Measurements from ENCODE around the gene ALDH2. TPM values are rescaled to one million over a fixed set of nuclear protein-coding genes. Genes with fewer than 3 reads are reported as not detected.

Gene ALDH2
- total and polyA plus RNA-seq, 9 of the 15 experiments (the other 6 are each of a cell fraction or from before 2014, with no cell fraction given), result 1.9 to 22.5 (median 12.2) TPM

GRCh38 chr12:111812881-111813741, 46.4 kb downstream of the ALDH2 start (continued):
- TF ChIP-seq MYNN (IDR thresholded peaks at IDR 0.05) (0 out of 2 replicates have a peak, but pooled peaks have one; percentile 53), MYNN (CRISPR knock-in tag; IDR thresholded peaks at IDR 0.05) (no peak), SMAD1 (IDR thresholded peaks at IDR 0.05; ENCODE audit: low read depth, low read length, partially characterized antibody) (no peak), SP2 (IDR thresholded peaks at IDR 0.05; ENCODE audit: extremely low read depth, low read depth, low read length, poor library complexity, severe bottlenecking) (no peak), MEF2A (IDR thresholded peaks at IDR 0.05; ENCODE audit: control insufficient read depth, low read depth, low read length) (no peak), TEAD2 (tag; IDR thresholded peaks at IDR 0.05) (no peak), ZBTB1 (CRISPR knock-in tag; IDR thresholded peaks at IDR 0.05; ENCODE audit: borderline replicate concordance, low read depth) (no peak), SRSF1 (IDR thresholded peaks at IDR 0.05; ENCODE audit: low read depth, low read length) (no peak), E2F3 (CRISPR knock-in tag; IDR thresholded peaks at IDR 0.05) (no peak), MBD2 (IDR thresholded peaks at IDR 0.05; ENCODE audit: borderline replicate concordance, low read depth) (no peak), STAG1 (CRISPR knock-in tag; IDR thresholded peaks at IDR 0.05; ENCODE audit: borderline replicate concordance) (peak; percentile 53; the same call in 1 of the 2 replicates), MEIS2 (IDR thresholded peaks at IDR 0.05; ENCODE audit: partially characterized antibody) (peak; percentile 64), LARP7 (IDR thresholded peaks at IDR 0.05) (no peak), ZNF699 (CRISPR knock-in tag; IDR thresholded peaks at IDR 0.05; ENCODE audit: insufficient replicate concordance) (no peak), GTF3C2 (IDR thresholded peaks at IDR 0.05; ENCODE audit: borderline replicate concordance, extremely low read depth, insufficient read length) (no peak), TFAM (CRISPR knock-in tag; conservative IDR thresholded peaks at IDR 0.05) (no peak), NFATC3 (IDR thresholded peaks at IDR 0.05) (no peak), CEBPZ (IDR thresholded peaks at IDR 0.05; ENCODE audit: borderline replicate concordance, low read depth, low read length) (no peak), RNF2 (IDR thresholded peaks at IDR 0.05) (no peak), MAFG (tag; conservative IDR thresholded peaks at IDR 0.05) (no peak), MAZ (CRISPR knock-in tag; conservative IDR thresholded peaks at IDR 0.05 in 1 of 2, IDR thresholded peaks at IDR 0.05 in 1 of 2) (peak in 1 of 2 experiments; percentile 70; a peak in 2 of 4 replicates), EWSR1 (IDR thresholded peaks at IDR 0.05; ENCODE audit: borderline replicate concordance, low read depth, partially characterized antibody) (no peak)

Data from K562 (cell line).